Heart left ventricle (tissue), 16 donors: Measurements from ENCODE around the gene TMEM204. TPM values are rescaled to one million over a fixed set of nuclear protein-coding genes. Genes with fewer than 3 reads are reported as not detected.

Source experiments
- ATAC-seq, 4 donors: fragments of 200-7000 bp; cut with Tn5 transposase; one replicate each; pipeline ENCODE4 v1.9.1; 2020 to 2022; ENCODE audit warnings: moderate library complexity in 4 of 4, mild to moderate bottlenecking in 3 of 4, moderate number of reproducible peaks in 1 of 4
- DNase-seq, 5 donors: peaks; one replicate each; pipeline ENCODE4 v3.0.0-alpha.2; 2020
- H3K27ac ChIP-seq, 12 donors: fragments of 200-600 bp; sonication (generic) in 4 of 12; one replicate each; pipeline versions ENCODE4 v1.5.0 to v1.8.0; 2016 to 2022; ENCODE audit warnings: mild to moderate bottlenecking in 2 of 12
- H3K27me3 ChIP-seq, 9 donors: fragments of 200-600 bp; sonication (generic) in 2 of 9; one replicate each; pipeline versions ENCODE4 v1.5.1 to v1.8.0; 2016 to 2022; ENCODE audit warnings: mild to moderate bottlenecking in 3 of 9
- H3K36me3 ChIP-seq, 9 donors: fragments of 200-600 bp; sonication (generic) in 2 of 9; one replicate each; pipeline versions ENCODE4 v1.5.0 to v1.8.0; 2018 to 2022; ENCODE audit warnings: mild to moderate bottlenecking in 2 of 9
- H3K4me1 ChIP-seq, 12 donors: fragments of 200-600 bp; sonication (generic) in 4 of 12; one replicate each; pipeline versions ENCODE4 v1.5.0 to v1.8.0; 2016 to 2022; ENCODE audit warnings: mild to moderate bottlenecking in 3 of 12
- H3K4me3 ChIP-seq, 12 donors: fragments of 200-600 bp; sonication (generic) in 4 of 12; one replicate each; pipeline versions ENCODE4 v1.5.0 to v1.8.0; 2017 to 2022; ENCODE audit warnings: mild to moderate bottlenecking in 9 of 12, moderate library complexity in 4 of 12
- H3K9me3 ChIP-seq, 12 donors: fragments of 200-600 bp; sonication (generic) in 4 of 12; one replicate each; pipeline versions ENCODE4 v1.5.0 to v1.8.0; 2016 to 2022; ENCODE audit warnings: mild to moderate bottlenecking in 1 of 12
- CTCF ChIP-seq, 12 donors: fragments of 200-600 bp; sonication (generic) in 4 of 12; IDR thresholded peaks; one replicate each; pipeline versions ENCODE4 v1.5.0 to v1.8.0; 2018 to 2022; ENCODE audit warnings: antibody characterized with exemption in 12 of 12, mild to moderate bottlenecking in 5 of 12
- POLR2A ChIP-seq, 2 donors: fragments of 450-650 bp; IDR thresholded peaks; one replicate each; pipeline ENCODE4 v1.6.1; 2017; ENCODE audit warnings: antibody characterized with exemption in 2 of 2, mild to moderate bottlenecking in 2 of 2, moderate library complexity in 2 of 2
- WGBS, 4 donors: extraction: QIAGEN DNeasy Blood & Tissue Kit in 2 of 4; methylation state at CpG; one replicate each; pipeline versions ENCODE4 v1.1.5 to v1.1.7; 2013 to 2018; 5-methylcytosine and 5-hydroxymethylcytosine counted together
- intact Hi-C, 10 donors: fragments of 100-400 bp; cut with DNase I; formaldehyde crosslinking; loops; one replicate each; pipeline versions ENCODE4 v1.11.1 to v1.14.2; 2022
- polyA plus RNA-seq, 2 donors: library from polyadenylated mRNA; stranded (reverse); fragments of 200-250 nt; gene quantifications; one replicate each; pipeline ENCODE4 v1.2.3, GENCODE V29; 2013
- total RNA-seq, 9 donors: library from RNA; depleted of rRNA in 2 of 9; stranded (reverse); fragments of >200 nt in 2 of 9; fragmentation: NEBNext Ultra II Directional in 3 of 9; extraction: Animal tissue kit (Norgen Biotek cat#: 25700) in 3 of 9; gene quantifications; one replicate each; pipeline versions ENCODE4 v1.1.0 to v1.2.4, GENCODE V29; 2016 to 2023
- donor health status: ischemic (EF 13 %, LVEDD 7.1; RV severe dilation, severe dysfunction).
- donor health status: healthy with polysubstance abuse.
- donor health status: DM: no; HTN: yes; CAD: no.
- donor health status: DM: no; HTN: no; CAD: no.
- donor health status: ischemic (EF 25% LVEDD 6.9; RV normal size, moderate dysfunction).
- donor health status: ischemic (EF 25% LVEDD 5.7; RV mildly dilated, moderate dysfunction).
- donor health status: healthy.
- donor health status: DM: yes; HTN: yes; CAD: no.
- donor health status: ischemic (EF 35%, LVEDD 5.7; RV mildly dilated, moderate dysfunction).
- donor health status: nonischemic (EF 11% LVEDD 7.7; RV severe dilation, severe dysfunction).
- donor health status: DM: yes; HTN: yes; CAD: no.
- donor health status: PGD.
- donor health status: ischemic (EF 29% LVEDD 5.4; RV normal size, mild dysfunction).
- donor health status: nonischemic (EF 23%, LVEDD 6.1; RV moderate dilation, normal function).

The TMEM204 gene
- total and polyA plus RNA-seq, 11 donors = 14.0 to 64.2 (median 20.2) TPM

GRCh38 chr16:1542533-1542932 is 9.1 kb downstream of the TMEM204 start:
- Histone ChIP-seq H3K27ac (peak overlapping the region; percentile 85 to 98 (median 95)), H3K36me3 (peaks cover 0 to 84% (median 52%) of the 10 kb centered on the region in 9 donors)

GRCh38 chr16:1543085-1543896 is 9.8 kb downstream of the TMEM204 start:
- Histone ChIP-seq H3K36me3 (peaks cover 0 to 76% (median 48%) of the 10 kb centered on the region in 9 donors), H3K4me3 (peak overlapping the region in 4 of 12 donors; percentile 1 to 23 (median 12)), H3K4me1 (peaks cover 40 to 100% (median 95%) of the 10 kb centered on the region in 12 donors), H3K9me3 (no peaks in the 10 kb centered on the region), H3K27me3 (no peaks in the 10 kb centered on the region), H3K27ac (peak overlapping the region; percentile 85 to 98 (median 95))
- DNase-seq (peak; percentile 83 to 91 (median 85)), ATAC-seq (peak; percentile 26 to 75 (median 70))
- intact Hi-C loops = loop anchor here in 2 of 10 donors (1.0 to 10.0 kb wide), 2 partner anchors 10 to 48 kb away; partner anchors contain the start of genes TELO2 (in 2 of the 2) and TMEM204 (in 1 of the 2)
- TF ChIP-seq CTCF (IDR thresholded peaks at IDR 0.05) (peak in 1 of 12 donors; percentile 18), POLR2A (IDR thresholded peaks at IDR 0.05) (peak in 1 of 2 donors; percentile 28)
- WGBS, 4 donors = 37 to 50% (median 46%) methylated on average over 26 to 30 of the region's 30 CpGs

More at GRCh38 chr16:1542533-1542932, 9.1 kb downstream of the TMEM204 start:
- WGBS, 4 donors = 72 to 81% (median 77%) methylated on average over 12 to 18 of the region's 18 CpGs
- DNase-seq (no peak), ATAC-seq (no peak)
- Histone ChIP-seq H3K9me3 (no peaks in the 10 kb centered on the region), H3K4me3 (peak overlapping the region in 2 of 12 donors; percentile 13 to 23), H3K4me1 (peaks cover 35 to 100% (median 94%) of the 10 kb centered on the region in 12 donors), H3K27me3 (no peaks in the 10 kb centered on the region)
- intact Hi-C loops = loop anchor here in 2 of 10 donors (10.0 kb wide), 1 partner anchor 48 kb away; the partner anchor contains the start of gene TELO2 (in 2 of the 2)
- TF ChIP-seq CTCF (IDR thresholded peaks at IDR 0.05) = no peak
- TF ChIP-seq POLR2A (IDR thresholded peaks at IDR 0.05) = no peak

- no peaks in the 10 kb centered on the region for H3K27me3 ChIP-seq
- DNase-seq (peak; percentile 82 to 86 (median 83)), ATAC-seq (peak; percentile 65 to 81 (median 77))
- peak overlapping the region in 8 of 12 donors; percentile 19 to 44 (median 29) for H3K4me3 ChIP-seq
- H3K4me1 ChIP-seq = peaks cover 48 to 100% (median 95%) of the 10 kb centered on the region in 12 donors
- H3K36me3 ChIP-seq = peaks cover 0 to 72% (median 39%) of the 10 kb centered on the region in 9 donors
- H3K27ac ChIP-seq = peak overlapping the region; percentile 85 to 98 (median 95)
- intact Hi-C loops = loop anchor here in 4 of 10 donors (1.0 to 10.0 kb wide), 4 partner anchors 13 to 67 kb away; partner anchors contain the start of genes TELO2 (in 3 of the 4), CRAMP1 (in 1 of the 4) and IFT140 (in 1 of the 4)
- H3K9me3 ChIP-seq = no peaks in the 10 kb centered on the region
- TF ChIP-seq POLR2A (IDR thresholded peaks at IDR 0.05) (peak in 1 of 2 donors; percentile 50), CTCF (IDR thresholded peaks at IDR 0.05) (no peak)
- 13 to 21% (median 17%) methylated on average over 23 to 26 of the region's 26 CpGs for WGBS, 4 donors
Measured at GRCh38 chr16:1545044-1546040, 11.9 kb downstream of the TMEM204 start.
